ENCODE measurements around the gene RPL10.

DNA sequence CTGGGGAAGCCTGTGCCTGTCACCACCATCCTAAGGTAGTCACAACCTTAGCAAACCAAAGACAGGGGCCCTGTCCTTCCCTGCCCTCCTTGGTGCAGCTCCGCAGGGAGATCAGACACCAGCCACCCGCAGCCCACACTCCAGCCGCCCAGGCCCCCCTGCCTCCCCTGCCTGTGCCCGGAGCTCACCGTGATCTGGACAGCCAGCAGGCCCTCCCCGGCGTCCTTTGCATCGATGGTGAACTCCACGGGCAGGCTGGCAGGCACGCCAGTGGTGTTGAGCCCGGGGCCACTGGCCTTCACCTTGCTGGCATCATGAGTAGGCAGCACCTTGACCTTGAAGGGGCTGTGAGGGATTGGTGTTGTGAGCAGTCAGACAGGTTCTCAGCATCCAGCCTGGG, 40.2 kb upstream of the RPL10 start:
- TF ChIP-seq EZH2 (IDR thresholded peaks at IDR 0.05; ENCODE audit: insufficient read depth, poor library complexity, severe bottlenecking) (no peak), EZH2phosphoT487 (IDR thresholded peaks at IDR 0.05; ENCODE audit: insufficient read depth, low read depth) (no peak)
